BJ (cell line): Measurements from ENCODE around the gene ZBTB39. TPM values are rescaled to one million over a fixed set of nuclear protein-coding genes. Genes with fewer than 3 reads are reported as not detected.

Experiments used
- CTCF ChIA-PET: fragments of 350-600 bp; formaldehyde crosslinking; extraction: SDS; loops from one replicate; lab custom pipeline; 2021; ENCODE audit warnings: antibody characterized with exemption, inconsistent platforms; lab: Yijun Ruan, JAX
- POLR2A ChIA-PET: fragments of 300-600 bp; sonication (Branson Sonifier 250); formaldehyde crosslinking; extraction: SDS; loops from one replicate; lab custom pipeline; 2021; ENCODE audit warnings: antibody characterized with exemption; lab: Charles Lee
- DNase-seq: peaks from one replicate; pipeline ENCODE4 v3.0.0-alpha.2; 2011; ENCODE audit warnings: low read depth
- H3K27me3 ChIP-seq: 2 replicates; pipeline ENCODE4 v1.6.0; 2011; ENCODE audit warnings: low read length; ENCODE audit not compliant: control insufficient read depth, insufficient read depth
- H3K36me3 ChIP-seq: 2 replicates; pipeline ENCODE4 v1.5.1; 2011; ENCODE audit warnings: low read length; ENCODE audit not compliant: control insufficient read depth, insufficient read depth
- H3K4me3 ChIP-seq: 2 replicates; pipeline ENCODE4 v1.5.1; 2011; ENCODE audit warnings: low read depth, mild to moderate bottlenecking, control low read depth, low read length
- CTCF ChIP-seq: IDR thresholded peaks from 2 replicates; pipeline ENCODE4 v1.5.1; 2011; ENCODE audit warnings: low read depth, mild to moderate bottlenecking, control low read depth, inconsistent platforms, low read length, moderate library complexity; ENCODE audit not compliant: insufficient read depth
- polyA plus RNA-seq: library from polyadenylated mRNA; depleted of rRNA; stranded (reverse); fragments of >200 nt; gene quantifications from 2 replicates; pipeline ENCODE4 v1.2.3, GENCODE V29; 2011

ZBTB39 gene
- polyA plus RNA-seq, 1 experiment, result 4.2 TPM

GRCh38 chr12:57011438-57012424 is 5.4 kb upstream of the ZBTB39 start:
- CTCF ChIA-PET, result interaction anchor here (0.9 to 11.3 kb wide), 6 partner anchors 9 to 249 kb away, joined by 3 to 148 read pairs (median 3); no protein-coding TSS in a partner anchor
- Histone ChIP-seq H3K27me3 (peaks cover 36% of the 10 kb centered on the region), H3K36me3 (no peaks in the 10 kb centered on the region), H3K4me3 (no peak overlapping the region)
- POLR2A ChIA-PET, result no interaction called here
- no peak for DNase-seq
- TF ChIP-seq CTCF, result no peak

DNA sequence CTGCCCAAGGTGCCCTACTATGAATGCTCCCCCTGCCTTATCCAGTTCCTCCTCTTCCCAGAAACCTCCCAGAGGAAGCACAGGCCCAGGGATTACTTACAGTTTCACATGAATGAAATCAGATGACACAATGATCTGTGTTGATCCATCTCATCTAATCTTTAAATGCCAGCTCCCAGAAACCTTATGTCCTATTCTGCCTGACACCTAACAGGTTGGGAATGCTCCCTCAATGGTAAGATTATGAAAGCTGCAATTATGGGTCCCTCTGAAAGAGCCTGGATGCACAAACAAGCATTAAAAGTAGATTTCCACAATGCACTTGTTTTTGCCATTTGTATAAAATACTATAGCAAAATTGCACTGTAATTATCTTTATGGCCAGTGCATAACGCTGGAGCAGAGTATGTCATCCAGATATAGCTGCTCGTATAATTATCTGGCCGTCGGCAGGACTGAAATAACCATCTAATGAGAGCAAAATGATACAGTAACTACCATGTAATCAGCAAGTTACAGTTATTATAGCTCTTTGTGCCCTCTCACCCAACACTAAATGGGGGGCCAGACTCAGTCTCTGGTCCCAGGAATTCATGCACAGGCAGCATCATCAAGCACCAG is 4.4 kb upstream of the ZBTB39 start:
- CTCF ChIA-PET, result interaction anchor here (0.9 to 11.3 kb wide), 6 partner anchors 9 to 248 kb away, joined by 3 to 148 read pairs (median 3); no protein-coding TSS in a partner anchor
- TF ChIP-seq CTCF, result no peak
- Histone ChIP-seq H3K27me3 (peaks cover 29% of the 10 kb centered on the region), H3K36me3 (no peaks in the 10 kb centered on the region), H3K4me3 (no peak overlapping the region)
- DNase-seq, result no peak
- POLR2A ChIA-PET, result no interaction called here

DNA sequence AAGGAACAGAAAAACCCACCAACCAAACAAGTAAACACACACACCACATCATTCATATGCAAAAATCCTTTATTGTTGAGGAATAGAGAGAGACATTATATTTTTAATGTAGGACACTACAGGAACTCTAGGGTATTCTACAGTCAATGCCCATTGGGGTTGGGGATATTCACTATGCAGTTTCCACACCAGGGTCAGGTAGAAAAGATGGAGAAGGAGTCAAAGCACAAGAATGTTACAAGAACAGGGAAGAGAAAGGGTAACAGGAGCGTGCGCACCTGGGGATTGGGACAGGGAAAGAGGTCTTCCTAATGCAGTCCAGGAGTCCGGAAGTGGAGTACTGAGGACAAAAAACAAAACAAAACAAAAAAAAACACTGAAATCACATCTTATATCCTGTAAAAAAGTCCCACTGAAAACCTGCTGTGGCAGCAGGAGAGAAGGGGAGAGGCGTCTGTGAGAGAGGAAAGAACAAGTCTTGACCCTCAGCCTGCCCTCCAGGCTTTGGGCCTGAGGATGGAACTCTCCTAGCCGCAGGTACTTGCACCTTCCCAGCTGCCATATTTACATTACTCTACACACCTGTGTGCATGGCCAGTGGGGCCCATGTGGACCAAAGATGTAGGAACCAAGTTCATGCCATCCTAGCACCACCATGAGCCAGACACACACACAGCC is 3.7 kb upstream of the ZBTB39 start:
- no peak for DNase-seq
- Histone ChIP-seq H3K36me3 (no peaks in the 10 kb centered on the region), H3K4me3 (no peak overlapping the region), H3K27me3 (peaks cover 24% of the 10 kb centered on the region)
- POLR2A ChIA-PET, result no interaction called here
- no peak for TF ChIP-seq CTCF
- CTCF ChIA-PET, result interaction anchor here (1.2 to 11.3 kb wide), 7 partner anchors 8 to 247 kb away, joined by 3 to 148 read pairs (median 4); no protein-coding TSS in a partner anchor

GRCh38 chr12:57008178-57008577 is 1.8 kb upstream of the ZBTB39 start:
- Histone ChIP-seq H3K4me3 (no peak overlapping the region), H3K27me3 (peaks cover 9% of the 10 kb centered on the region), H3K36me3 (peaks cover 8% of the 10 kb centered on the region)
- TF ChIP-seq CTCF, result peak; percentile 68
- ChIA-PET POLR2A (no interaction called here), CTCF (interaction anchor here (0.7 to 11.3 kb wide), 24 partner anchors 9 to 297 kb away, joined by 3 to 148 read pairs (median 4); partner anchors contain the start of genes HSD17B6, MYO1A and STAT6)
- DNase-seq, result peak; percentile 41
